Measurements from ENCODE around the gene ATXN7L1. TPM values are rescaled to one million over a fixed set of nuclear protein-coding genes. Genes with fewer than 3 reads are reported as not detected.

Gene ATXN7L1
- total and polyA plus RNA-seq, 2 donors (not counting 1 experiment from before 2014, with no cell fraction given) = 7.1 to 40.6 TPM

DNA sequence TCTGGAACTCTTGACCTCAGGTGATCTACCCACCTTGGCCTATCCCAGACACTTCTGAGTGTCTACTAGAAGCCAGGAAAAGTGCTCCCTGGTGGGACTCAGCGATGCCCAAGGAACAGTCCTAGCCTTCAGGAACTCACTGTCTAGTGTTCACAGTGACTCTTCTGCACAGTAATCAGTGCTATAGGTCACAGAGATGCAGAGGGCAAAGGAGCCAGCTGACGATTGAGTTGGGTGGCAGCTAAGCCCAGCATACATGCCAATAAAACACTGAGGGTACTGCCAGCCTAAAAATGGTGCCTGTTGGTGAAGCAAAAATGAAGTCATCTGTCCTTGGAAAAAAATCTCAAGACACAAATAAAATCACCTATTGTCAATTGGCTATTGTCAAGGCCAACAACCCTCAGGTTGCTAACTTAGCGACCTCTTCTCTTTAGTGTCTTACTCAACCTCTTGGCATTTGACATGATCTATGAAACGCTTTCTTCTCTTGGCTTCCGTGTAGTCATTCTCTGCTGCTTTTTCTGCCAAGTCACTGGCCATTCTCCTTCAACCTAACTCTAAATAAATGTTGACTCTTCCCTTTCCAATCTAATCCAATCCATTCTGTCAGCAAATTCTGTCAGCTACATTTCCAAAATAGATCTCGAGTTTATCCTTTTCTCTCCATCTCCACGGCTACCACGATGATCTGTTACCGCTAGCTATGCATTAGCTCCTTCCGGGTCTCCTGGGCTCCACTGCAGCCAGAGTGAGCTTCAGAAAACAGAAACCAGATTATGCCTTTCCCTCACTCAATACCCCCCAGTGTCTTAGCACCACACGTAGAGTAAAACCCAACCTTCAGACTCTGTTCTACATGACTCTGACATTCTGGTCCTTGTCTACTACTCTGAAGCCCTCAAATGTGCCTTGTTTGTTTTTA lies 99.2 kb downstream of the ATXN7L1 start:
- DNase-seq (no peak), ATAC-seq (ENCODE audit: low read depth) (no peak)
- Histone ChIP-seq H3K36me3 (replicated peaks in 1 of 2; ENCODE audit: control extremely low read depth in 1 of 2, control insufficient read depth in 1 of 2, extremely low read depth in 1 of 2, insufficient read depth in 2 of 2, low read length in 1 of 2) (no peaks in the 10 kb centered on the region), H3K27ac (ENCODE audit: low read length in 2 of 2) (no peak overlapping the region), H4K20me1 (ENCODE audit: control insufficient read depth, insufficient read depth, low read length, poor library complexity, severe bottlenecking) (no peaks in the 10 kb centered on the region), H3K4me2 (replicated peaks; ENCODE audit: low read depth, low read length, poor library complexity, severe bottlenecking) (no peak overlapping the region), H3K9me3 (ENCODE audit: control extremely low read depth in 1 of 3, control insufficient read depth in 2 of 3, insufficient read depth in 1 of 3, low read length in 2 of 3) (no peaks in the 10 kb centered on the region), H3K79me2 (ENCODE audit: control insufficient read depth, insufficient read depth, low read length) (no peaks in the 10 kb centered on the region), H3K4me1 (ENCODE audit: control insufficient read depth in 2 of 2, insufficient read depth in 2 of 2, low read length in 2 of 2) (no peaks in the 10 kb centered on the region), H3K4me3 (ENCODE audit: control extremely low read depth in 1 of 5, extremely low read depth in 1 of 5, insufficient read depth in 1 of 5, low read depth in 2 of 5, low read length in 4 of 5) (no peak overlapping the region), H2AFZ (ENCODE audit: insufficient read depth, low read depth, low read length, poor library complexity, severe bottlenecking) (no peak overlapping the region), H3K27me3 (replicated peaks in 1 of 4; ENCODE audit: control extremely low read depth in 1 of 4, control insufficient read depth in 3 of 4, insufficient read depth in 4 of 4, low read length in 3 of 4) (no peaks in the 10 kb centered on the region), H3K9ac (ENCODE audit: low read length) (no peak overlapping the region)
- H3K27ac Mint-ChIP-seq = no peak overlapping the region
- TF ChIP-seq, protein P1, sequence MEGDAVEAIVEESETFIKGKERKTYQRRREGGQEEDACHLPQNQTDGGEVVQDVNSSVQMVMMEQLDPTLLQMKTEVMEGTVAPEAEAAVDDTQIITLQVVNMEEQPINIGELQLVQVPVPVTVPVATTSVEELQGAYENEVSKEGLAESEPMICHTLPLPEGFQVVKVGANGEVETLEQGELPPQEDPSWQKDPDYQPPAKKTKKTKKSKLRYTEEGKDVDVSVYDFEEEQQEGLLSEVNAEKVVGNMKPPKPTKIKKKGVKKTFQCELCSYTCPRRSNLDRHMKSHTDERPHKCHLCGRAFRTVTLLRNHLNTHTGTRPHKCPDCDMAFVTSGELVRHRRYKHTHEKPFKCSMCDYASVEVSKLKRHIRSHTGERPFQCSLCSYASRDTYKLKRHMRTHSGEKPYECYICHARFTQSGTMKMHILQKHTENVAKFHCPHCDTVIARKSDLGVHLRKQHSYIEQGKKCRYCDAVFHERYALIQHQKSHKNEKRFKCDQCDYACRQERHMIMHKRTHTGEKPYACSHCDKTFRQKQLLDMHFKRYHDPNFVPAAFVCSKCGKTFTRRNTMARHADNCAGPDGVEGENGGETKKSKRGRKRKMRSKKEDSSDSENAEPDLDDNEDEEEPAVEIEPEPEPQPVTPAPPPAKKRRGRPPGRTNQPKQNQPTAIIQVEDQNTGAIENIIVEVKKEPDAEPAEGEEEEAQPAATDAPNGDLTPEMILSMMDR (IDR thresholded peaks at IDR 0.05) = no peak
- no peak for TF ChIP-seq EZH2 (IDR thresholded peaks at IDR 0.05; ENCODE audit: borderline replicate concordance, insufficient read depth, low read depth, low read length, poor library complexity, severe bottlenecking)
- ChIA-PET CTCF (interaction anchor here (2.5 kb wide), 1 partner anchor 16 kb away, joined by 10 read pairs; no protein-coding TSS in a partner anchor), POLR2A (no interaction called here)
- no peaks in the 10 kb centered on the region for H3K4me1 Mint-ChIP-seq
- intact Hi-C loops (cut with micrococcal nuclease) = no loop called here
- WGBS (ENCODE audit: insufficient coverage) = 98% methylated on average over 11 of the region's 11 CpGs
- no peaks in the 10 kb centered on the region for H3K9me3 Mint-ChIP-seq (ENCODE audit: insufficient read depth)
- no peak overlapping the region for H3K4me3 Mint-ChIP-seq
- H3K27me3 Mint-ChIP-seq = no peaks in the 10 kb centered on the region
